ENCODE results near the gene FAM111B.

FAM111B gene

GRCh38 chr11:59154610-59155009 is 47.6 kb downstream of the FAM111B start:
- DNase-seq (ENCODE audit: low spot score): no peak

GRCh38 chr11:59157433-59157832 is 50.4 kb downstream of the FAM111B start:
- DNase-seq (ENCODE audit: low spot score): no peak

- DNase-seq (ENCODE audit: low spot score): peak; percentile 87
Observed at GRCh38 chr11:59158206-59159068, 51.4 kb downstream of the FAM111B start.

- DNase-seq (ENCODE audit: low spot score): no peak
Observed at GRCh38 chr11:59164028-59164427, 57.0 kb downstream of the FAM111B start.

GRCh38 chr11:59171508-59172322 is 64.7 kb downstream of the FAM111B start, which contains the start of gene DTX4:
Gene DTX4, plus strand, starts transcription at chr11:59172132. Its CDS starts 464 bp downstream, at chr11:59172596.
- DNase-seq (ENCODE audit: low spot score): peak; percentile 92

- peak; percentile 69 for DNase-seq (ENCODE audit: low spot score)
Observed at GRCh38 chr11:59172345-59173079, 65.5 kb downstream of the FAM111B start.

- DNase-seq (ENCODE audit: low spot score): no peak
Observed at GRCh38 chr11:59173080-59173963, 66.3 kb downstream of the FAM111B start.

GRCh38 chr11:59173964-59174663 is 67.1 kb downstream of the FAM111B start:
- no peak for DNase-seq (ENCODE audit: low spot score)

- DNase-seq (ENCODE audit: low spot score): no peak
Observed at GRCh38 chr11:59174664-59175033, 67.6 kb downstream of the FAM111B start.

GRCh38 chr11:59175091-59175501 is 68.1 kb downstream of the FAM111B start:
- DNase-seq (ENCODE audit: low spot score): no peak

GRCh38 chr11:59176330-59176729 is 69.3 kb downstream of the FAM111B start:
- no peak for DNase-seq (ENCODE audit: low spot score)
